Upper lobe of right lung (tissue), 1 donor: ENCODE results near the gene MROH9. TPM values are rescaled to one million over a fixed set of nuclear protein-coding genes. Genes with fewer than 3 reads are reported as not detected.

Experiments used
- ATAC-seq: fragments of 200-7000 bp; cut with Tn5 transposase; one replicate; pipeline ENCODE4 v1.9.1; 2020; ENCODE audit warnings: mild to moderate bottlenecking, moderate library complexity
- DNase-seq: peaks from one replicate; pipeline ENCODE4 v3.0.0-alpha.2; 2020
- H3K27ac ChIP-seq: fragments of 200-600 bp; one replicate; pipeline ENCODE4 v1.8.0; 2022
- H3K27me3 ChIP-seq: fragments of 200-600 bp; one replicate; pipeline ENCODE4 v1.8.0; 2022; ENCODE audit warnings: mild to moderate bottlenecking
- H3K36me3 ChIP-seq: fragments of 200-600 bp; one replicate; pipeline ENCODE4 v1.8.0; 2022
- H3K4me1 ChIP-seq: fragments of 200-600 bp; one replicate; pipeline ENCODE4 v1.8.0; 2022
- H3K4me3 ChIP-seq: fragments of 200-600 bp; one replicate; pipeline ENCODE4 v1.8.0; 2022; ENCODE audit warnings: mild to moderate bottlenecking
- H3K9me3 ChIP-seq: fragments of 200-600 bp; one replicate; pipeline ENCODE4 v1.8.0; 2022
- intact Hi-C: fragments of 100-400 bp; cut with DNase I; formaldehyde crosslinking; loops from one replicate; pipeline ENCODE4 v1.11.0; 2022
- microRNA-seq: library from miRNA; unstranded; fragments of <30 nt; microRNA quantifications from one replicate; pipeline ENCODE4 v1.2.0, GENCODE V29; 2020; ENCODE audit warnings: borderline microRNAs expressed
- total RNA-seq: library from RNA; stranded (reverse); fragmentation: NEBNext Ultra II Directional; extraction: Animal tissue kit (Norgen Biotek cat#: 25700); gene quantifications from one replicate; pipeline ENCODE4 v1.2.1, GENCODE V29; 2021
- TF ChIP-seq, protein P1 (sequence below): fragments of 200-600 bp; IDR thresholded peaks from one replicate; pipeline ENCODE4 v1.8.0; 2022; ENCODE audit warnings: antibody characterized with exemption
- donor health status: DM: no; HTN: yes; CAD: no; lungs with severe emphysema.

The MROH9 gene
- total RNA-seq, 1 donor from 2014 or later, result not detected

- no peak for ATAC-seq
- H3K9me3 ChIP-seq, result no peaks in the 10 kb centered on the region
- no peak overlapping the region for H3K27ac ChIP-seq
- no peak overlapping the region for H3K4me3 ChIP-seq
- H3K36me3 ChIP-seq, result no peaks in the 10 kb centered on the region
- H3K27me3 ChIP-seq, result no peaks in the 10 kb centered on the region
- intact Hi-C loops, result no loop called here
- DNase-seq, result no peak
- TF ChIP-seq, protein P1, sequence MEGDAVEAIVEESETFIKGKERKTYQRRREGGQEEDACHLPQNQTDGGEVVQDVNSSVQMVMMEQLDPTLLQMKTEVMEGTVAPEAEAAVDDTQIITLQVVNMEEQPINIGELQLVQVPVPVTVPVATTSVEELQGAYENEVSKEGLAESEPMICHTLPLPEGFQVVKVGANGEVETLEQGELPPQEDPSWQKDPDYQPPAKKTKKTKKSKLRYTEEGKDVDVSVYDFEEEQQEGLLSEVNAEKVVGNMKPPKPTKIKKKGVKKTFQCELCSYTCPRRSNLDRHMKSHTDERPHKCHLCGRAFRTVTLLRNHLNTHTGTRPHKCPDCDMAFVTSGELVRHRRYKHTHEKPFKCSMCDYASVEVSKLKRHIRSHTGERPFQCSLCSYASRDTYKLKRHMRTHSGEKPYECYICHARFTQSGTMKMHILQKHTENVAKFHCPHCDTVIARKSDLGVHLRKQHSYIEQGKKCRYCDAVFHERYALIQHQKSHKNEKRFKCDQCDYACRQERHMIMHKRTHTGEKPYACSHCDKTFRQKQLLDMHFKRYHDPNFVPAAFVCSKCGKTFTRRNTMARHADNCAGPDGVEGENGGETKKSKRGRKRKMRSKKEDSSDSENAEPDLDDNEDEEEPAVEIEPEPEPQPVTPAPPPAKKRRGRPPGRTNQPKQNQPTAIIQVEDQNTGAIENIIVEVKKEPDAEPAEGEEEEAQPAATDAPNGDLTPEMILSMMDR, result no peak
- H3K4me1 ChIP-seq, result peaks cover 6% of the 10 kb centered on the region
These were observed 176.8 kb downstream of the MROH9 start for GRCh38 chr1:171112119-171112518.

- Histone ChIP-seq H3K9me3 (no peaks in the 10 kb centered on the region), H3K27ac (no peak overlapping the region), H3K27me3 (no peaks in the 10 kb centered on the region), H3K4me3 (no peak overlapping the region), H3K36me3 (no peaks in the 10 kb centered on the region), H3K4me1 (peaks cover 6% of the 10 kb centered on the region)
- intact Hi-C loops, result no loop called here
- no peak for ATAC-seq
- no peak for DNase-seq
- TF ChIP-seq, protein P1, result no peak
These were observed 178.0 kb downstream of the MROH9 start for GRCh38 chr1:171113382-171113781.

Small RNA genes within 50 kb of the gene (microRNA-seq; reads per million reads assigned to microRNA genes)
- gene MIR1295A, result not detected
- gene MIR1295B, result not detected

Other genes starting within 250 kb of the MROH9 start
- gene FMO3, start 155.4 kb downstream of the MROH9 start, total RNA-seq, result 22.7 TPM
- gene FMO2, start 249.8 kb downstream of the MROH9 start, total RNA-seq, result 392 TPM